ENCODE data around the gene PRSS36.
"Not testable (repeated sequence)": the region's sequence is repeated elsewhere in the genome, so short reads cannot be mapped to it uniquely, and the experiment has no call there.

Gene PRSS36

DNA sequence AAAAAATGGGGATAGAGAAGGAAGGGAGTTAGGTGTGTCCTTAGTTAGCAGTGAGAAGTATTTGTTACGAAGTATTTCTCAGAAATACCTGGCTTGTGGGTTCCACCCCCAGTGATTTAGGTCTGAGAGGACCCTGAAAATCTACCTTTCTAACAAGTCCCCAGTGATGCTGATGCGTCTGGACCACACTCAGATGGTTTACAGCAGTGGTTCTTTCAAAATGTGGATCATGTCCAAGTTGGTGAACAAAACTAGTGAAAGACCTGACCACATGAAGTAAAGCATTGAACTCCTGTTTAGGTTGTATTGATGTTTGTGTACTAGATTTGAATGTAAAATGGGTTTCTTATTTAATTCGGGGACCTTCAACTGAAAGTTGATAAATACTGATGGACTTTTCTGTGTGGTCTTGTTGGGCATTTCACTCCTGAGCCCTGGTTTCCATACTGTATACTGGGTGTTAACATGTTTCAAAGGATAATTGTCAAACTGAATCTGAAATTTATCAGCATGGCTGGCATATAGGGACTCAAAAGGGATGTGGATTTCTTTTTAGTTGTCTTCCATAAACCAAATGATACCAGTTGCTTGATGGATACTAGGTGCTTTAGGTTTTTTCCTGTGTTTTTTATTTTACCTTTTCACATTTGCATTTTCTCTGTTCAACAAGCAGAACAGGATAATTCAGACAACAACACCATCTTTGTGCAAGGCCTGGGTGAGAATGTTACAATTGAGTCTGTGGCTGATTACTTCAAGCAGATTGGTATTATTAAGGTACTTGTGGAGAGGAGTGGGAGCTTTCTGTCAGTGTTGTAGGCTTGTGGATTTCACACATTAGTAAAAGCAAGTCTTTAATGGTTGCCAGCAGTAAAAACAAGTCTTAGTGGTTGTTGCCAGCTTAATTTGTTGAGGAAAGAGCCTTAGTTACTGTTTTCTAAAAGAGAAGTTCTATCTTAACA lies 38.9 kb upstream of the PRSS36 start:
- no peak for TF ChIP-seq ZNF274 (IDR thresholded peaks at IDR 0.05; ENCODE audit: low read depth, low read length)
- no peak overlapping the region for H3K4me3 ChIP-seq (ENCODE audit: low read length)

GRCh38 chr16:31187808-31188189 lies 37.9 kb upstream of the PRSS36 start:
- H3K4me3 ChIP-seq (ENCODE audit: low read length): no peak overlapping the region
- no peak for TF ChIP-seq ZNF274 (IDR thresholded peaks at IDR 0.05; ENCODE audit: low read depth, low read length)

DNA sequence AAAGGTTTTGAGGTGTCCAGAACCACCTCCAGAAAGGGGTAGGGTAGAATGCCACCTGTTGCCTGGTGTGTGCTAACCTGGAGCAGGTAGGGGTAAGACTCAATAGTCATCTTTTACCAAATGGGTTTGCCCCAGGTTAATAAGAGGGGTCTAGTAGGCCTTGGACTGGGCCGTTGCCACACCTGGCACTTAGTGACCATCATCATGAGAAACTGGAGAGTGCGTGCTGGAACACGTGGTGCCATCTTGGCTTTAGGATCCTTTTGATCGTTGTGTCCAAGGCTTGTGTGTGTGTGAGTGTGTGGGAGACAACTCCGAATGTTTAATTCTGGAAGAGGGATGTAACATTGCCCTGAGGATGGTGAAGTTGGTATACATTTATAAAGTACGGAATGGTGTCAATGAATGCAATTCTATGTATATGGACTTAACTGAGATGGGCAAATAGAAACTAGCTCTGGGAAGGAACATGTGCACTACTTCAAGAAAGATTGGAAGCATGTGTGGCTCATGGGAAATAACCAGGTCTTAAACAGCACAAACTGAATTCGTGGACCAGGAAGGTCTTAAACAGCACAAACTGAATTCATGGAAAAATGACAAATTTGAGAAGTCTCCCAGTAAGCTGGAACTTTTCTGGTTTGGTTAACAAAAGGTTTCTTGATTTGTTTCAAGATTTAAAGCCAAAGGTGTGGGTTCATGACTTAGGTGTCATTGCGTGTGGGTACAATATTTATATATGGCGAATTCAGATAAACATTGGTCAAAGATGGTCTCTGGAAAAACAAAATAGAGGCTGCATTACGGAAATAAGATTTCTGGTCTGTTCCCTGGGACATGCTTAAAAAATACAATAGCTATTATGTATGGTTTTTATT lies 37.3 kb upstream of the PRSS36 start:
- no peak for TF ChIP-seq ZNF274 (IDR thresholded peaks at IDR 0.05; ENCODE audit: low read depth, low read length)
- no peak overlapping the region for H3K4me3 ChIP-seq (ENCODE audit: low read length)

DNA sequence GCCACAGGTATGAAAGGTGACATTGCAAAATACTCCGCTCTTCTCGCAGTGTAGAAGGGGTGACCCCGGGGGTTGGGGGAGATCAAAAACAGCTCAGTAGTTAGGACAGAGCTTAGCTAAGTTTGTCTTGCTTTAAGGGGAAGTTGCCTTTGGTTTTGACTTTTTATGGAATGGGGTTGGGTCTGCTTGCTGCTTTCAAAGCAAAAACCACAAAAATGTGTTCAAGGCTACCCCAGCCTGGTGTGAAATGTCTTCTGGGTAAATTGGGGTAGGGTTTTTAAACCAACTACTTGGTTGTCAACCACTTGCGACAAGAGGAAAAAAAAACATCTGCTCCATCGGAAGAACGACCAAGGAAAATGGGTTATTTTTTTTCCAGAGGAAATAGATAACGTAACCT lies 36.3 kb upstream of the PRSS36 start:
- TF ChIP-seq ZNF274 (IDR thresholded peaks at IDR 0.05; ENCODE audit: low read depth, low read length): no peak
- no peak overlapping the region for H3K4me3 ChIP-seq (ENCODE audit: low read length)

DNA sequence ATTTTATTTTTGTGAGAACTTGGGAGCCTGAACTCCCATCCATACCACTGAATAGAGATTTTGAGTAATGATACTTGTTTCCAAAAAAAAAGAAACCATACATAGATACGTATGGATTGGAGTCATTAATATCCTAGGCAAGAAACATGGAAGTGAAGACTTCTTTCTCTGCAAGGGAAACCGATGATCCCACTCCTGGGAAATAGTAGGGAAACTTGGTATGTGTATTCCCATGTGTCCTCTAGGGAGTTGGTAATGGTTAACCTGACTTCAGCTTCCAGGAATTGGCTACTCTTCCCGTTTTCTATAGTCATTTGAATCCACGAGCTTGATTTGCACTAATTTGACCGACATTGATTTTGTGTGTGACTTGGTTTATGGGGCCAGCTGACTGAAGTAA lies 35.5 kb upstream of the PRSS36 start:
- H3K4me3 ChIP-seq (ENCODE audit: low read length): no peak overlapping the region
- TF ChIP-seq ZNF274 (IDR thresholded peaks at IDR 0.05; ENCODE audit: low read depth, low read length): no peak

- H3K4me3 ChIP-seq (ENCODE audit: low read length): no peak overlapping the region
- TF ChIP-seq ZNF274 (IDR thresholded peaks at IDR 0.05; ENCODE audit: low read depth, low read length): no peak
Measured at GRCh38 chr16:31184888-31185287, 35.0 kb upstream of the PRSS36 start.

GRCh38 chr16:31183432-31184428 lies 33.9 kb upstream of the PRSS36 start:
- no peak for TF ChIP-seq ZNF274 (IDR thresholded peaks at IDR 0.05; ENCODE audit: low read depth, low read length)
- no peak overlapping the region for H3K4me3 ChIP-seq (ENCODE audit: low read length)

DNA sequence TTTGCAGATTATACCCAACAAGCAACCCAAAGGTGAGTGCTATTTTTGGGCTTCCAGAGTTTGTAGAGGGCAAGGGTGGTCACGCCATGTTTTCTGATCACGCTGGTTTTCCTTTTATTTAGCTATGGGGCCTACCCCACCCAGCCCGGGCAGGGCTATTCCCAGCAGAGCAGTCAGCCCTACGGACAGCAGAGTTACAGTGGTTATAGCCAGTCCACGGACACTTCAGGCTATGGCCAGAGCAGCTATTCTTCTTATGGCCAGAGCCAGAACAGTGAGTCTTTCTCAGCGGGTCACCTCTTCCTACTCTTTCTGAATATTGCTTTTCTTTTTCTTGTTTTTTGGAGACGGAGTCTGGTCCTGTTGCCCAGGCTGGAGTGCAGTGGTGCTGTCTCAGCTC lies 32.5 kb upstream of the PRSS36 start:
- no peak for TF ChIP-seq ZNF274 (IDR thresholded peaks at IDR 0.05; ENCODE audit: low read depth, low read length)

GRCh38 chr16:31181102-31181830 lies 31.4 kb upstream of the PRSS36 start:
- H3K4me3 ChIP-seq (ENCODE audit: low read length): peak overlapping the region; percentile 74
- no peak for TF ChIP-seq ZNF274 (IDR thresholded peaks at IDR 0.05; ENCODE audit: low read depth, low read length)

More for the DNA sequence above, 32.5 kb upstream of the PRSS36 start:
- peak overlapping the region; percentile 74 for H3K4me3 ChIP-seq (ENCODE audit: low read length)

GRCh38 chr16:31179747-31180459 lies 30.0 kb upstream of the PRSS36 start, which contains the start of gene FUS:
Gene FUS (plus strand): TSS chr16:31180139. CDS start chr16:31180215, 76 bp downstream.
- TF ChIP-seq ZNF274 (IDR thresholded peaks at IDR 0.05; ENCODE audit: low read depth, low read length): no peak
- H3K4me3 ChIP-seq (ENCODE audit: low read length): peak within 1 kb of the TSS; percentile 74

- peak overlapping the region; percentile 65 for H3K4me3 ChIP-seq (ENCODE audit: low read length)
- TF ChIP-seq ZNF274 (IDR thresholded peaks at IDR 0.05; ENCODE audit: low read depth, low read length): no peak
Measured at GRCh38 chr16:31179219-31179746, 29.4 kb upstream of the PRSS36 start.

- H3K4me3 ChIP-seq (ENCODE audit: low read length): no peak overlapping the region
- no peak for TF ChIP-seq ZNF274 (IDR thresholded peaks at IDR 0.05; ENCODE audit: low read depth, low read length)
Measured at GRCh38 chr16:31177136-31177535, 27.3 kb upstream of the PRSS36 start.

- not testable (repeated sequence) for H3K4me3 ChIP-seq (ENCODE audit: low read length)
Measured at GRCh38 chr16:31170048-31170447, 20.2 kb upstream of the PRSS36 start.
